IMR-90 (cell line): ENCODE results near the gene SLC6A6.

ENCODE experiments used
- MAZ ChIP-seq: IDR thresholded peaks from 2 replicates; pipeline ENCODE4 v1.6.1; 2012; ENCODE audit warnings: low read depth, mild to moderate bottlenecking, low read length, improper control_type of control experiment, moderate library complexity, borderline replicate concordance
- POLR2A ChIP-seq: IDR thresholded peaks from 2 replicates; pipeline ENCODE4 v1.6.1; 2012; ENCODE audit warnings: mild to moderate bottlenecking, low read depth, low read length
- RAD21 ChIP-seq: IDR thresholded peaks from 2 replicates; pipeline ENCODE4 v1.6.1; 2012; ENCODE audit warnings: low read length, improper control_type of control experiment
- RCOR1 ChIP-seq: IDR thresholded peaks from 2 replicates; pipeline ENCODE4 v1.6.1; 2012; ENCODE audit warnings: mild to moderate bottlenecking, low read length, improper control_type of control experiment; ENCODE audit not compliant: insufficient replicate concordance
- SMC3 ChIP-seq: fragments of 150-350 bp; IDR thresholded peaks from 2 replicates; pipeline ENCODE4 v1.6.1; 2016; ENCODE audit warnings: low read depth, mild to moderate bottlenecking, antibody characterized with exemption, low read length, moderate library complexity
- USF2 ChIP-seq: fragments of 150-350 bp; IDR thresholded peaks from 2 replicates; pipeline ENCODE4 v1.6.1; 2017; ENCODE audit warnings: mild to moderate bottlenecking, antibody characterized with exemption, low read length, low read depth
- TF ChIP-seq, protein P1 (sequence below): conservative IDR thresholded peaks from 2 replicates; pipeline ENCODE4 v1.5.1; 2012; ENCODE audit warnings: mild to moderate bottlenecking, low read depth, low read length, improper control_type of control experiment

DNA sequence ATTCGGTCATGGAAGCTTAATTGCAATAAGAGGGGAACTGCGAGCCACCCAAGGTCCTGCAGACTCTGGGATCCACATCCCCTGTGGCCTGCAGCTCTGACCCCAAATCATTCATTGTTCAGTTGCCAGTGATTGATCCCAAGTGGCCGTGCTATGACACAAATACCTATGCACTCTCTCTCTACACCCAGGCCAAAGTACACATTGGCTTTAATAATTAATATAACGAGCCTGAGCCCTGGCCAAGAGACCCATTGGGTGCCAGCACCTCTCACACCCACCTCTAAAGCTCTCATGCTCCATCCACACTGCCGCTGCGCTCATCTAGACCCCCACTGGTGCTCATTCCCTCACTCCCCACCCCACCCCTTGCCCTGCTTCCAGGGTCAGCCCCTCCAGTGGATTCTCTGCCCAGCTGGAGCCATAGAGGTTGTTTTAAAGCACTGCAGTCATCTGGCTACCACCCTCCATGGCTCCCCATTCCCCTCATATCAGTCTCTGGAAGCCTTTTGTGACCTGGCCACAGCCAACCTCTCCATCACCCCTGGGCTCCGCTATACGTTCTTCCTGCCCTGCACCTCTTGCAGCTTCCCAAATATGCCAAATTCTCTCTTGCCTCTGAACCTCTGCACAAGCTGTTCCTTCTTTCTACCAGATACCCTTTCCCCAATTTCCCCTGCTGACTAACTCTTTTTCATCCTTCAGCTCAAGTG, 37.7 kb upstream of the SLC6A6 start:
- TF ChIP-seq POLR2A = no peak
- TF ChIP-seq, protein P1, sequence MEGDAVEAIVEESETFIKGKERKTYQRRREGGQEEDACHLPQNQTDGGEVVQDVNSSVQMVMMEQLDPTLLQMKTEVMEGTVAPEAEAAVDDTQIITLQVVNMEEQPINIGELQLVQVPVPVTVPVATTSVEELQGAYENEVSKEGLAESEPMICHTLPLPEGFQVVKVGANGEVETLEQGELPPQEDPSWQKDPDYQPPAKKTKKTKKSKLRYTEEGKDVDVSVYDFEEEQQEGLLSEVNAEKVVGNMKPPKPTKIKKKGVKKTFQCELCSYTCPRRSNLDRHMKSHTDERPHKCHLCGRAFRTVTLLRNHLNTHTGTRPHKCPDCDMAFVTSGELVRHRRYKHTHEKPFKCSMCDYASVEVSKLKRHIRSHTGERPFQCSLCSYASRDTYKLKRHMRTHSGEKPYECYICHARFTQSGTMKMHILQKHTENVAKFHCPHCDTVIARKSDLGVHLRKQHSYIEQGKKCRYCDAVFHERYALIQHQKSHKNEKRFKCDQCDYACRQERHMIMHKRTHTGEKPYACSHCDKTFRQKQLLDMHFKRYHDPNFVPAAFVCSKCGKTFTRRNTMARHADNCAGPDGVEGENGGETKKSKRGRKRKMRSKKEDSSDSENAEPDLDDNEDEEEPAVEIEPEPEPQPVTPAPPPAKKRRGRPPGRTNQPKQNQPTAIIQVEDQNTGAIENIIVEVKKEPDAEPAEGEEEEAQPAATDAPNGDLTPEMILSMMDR = no peak
- no peak for TF ChIP-seq MAZ
- no peak for TF ChIP-seq USF2
- no peak for TF ChIP-seq SMC3
- TF ChIP-seq RCOR1 = no peak
- TF ChIP-seq RAD21 = no peak
